ENCODE measurements around the gene CHPF.

- TF ChIP-seq EZH2 (IDR thresholded peaks at IDR 0.05; ENCODE audit: insufficient read depth, poor library complexity, severe bottlenecking) (no peak), EZH2phosphoT487 (IDR thresholded peaks at IDR 0.05; ENCODE audit: insufficient read depth, low read depth) (no peak)
Measured at GRCh38 chr2:219525533-219526232, 17.9 kb downstream of the CHPF start.
